PC-3 (cell line): Measurements from ENCODE around the gene TBC1D14. TPM values are rescaled to one million over a fixed set of nuclear protein-coding genes. Genes with fewer than 3 reads are reported as not detected.
A peak's percentile ranks its signal among the peaks of the same experiment; 100 is the strongest.

Experiments used
- ATAC-seq: fragments of 200-7000 bp; cut with Tn5 transposase; 2 replicates; pipeline ENCODE4 v1.9.1; 2020; ENCODE audit warnings: mild to moderate bottlenecking, moderate library complexity
- Bru-seq: library from RNA; stranded (reverse); fragments of 400-500 nt; gene quantifications from one replicate; lab custom pipeline; 2021; lab: Mats Ljungman, UMichigan
- BruChase-seq, 2 experiments: library from RNA; stranded (reverse); fragments of 400-500 nt; gene quantifications; one replicate each; lab custom pipeline; 2021; lab: Mats Ljungman, UMichigan
- BruUV-seq: library from RNA; stranded (reverse); fragments of 400-500 nt; replicated peaks from 2 replicates; lab custom pipeline; 2021; lab: Mats Ljungman, UMichigan
- CTCF ChIA-PET: fragments of 300-600 bp; sonication (Branson Sonifier 250); formaldehyde crosslinking; loops from one replicate; lab custom pipeline; 2022; ENCODE audit warnings: antibody characterized with exemption; lab: Charles Lee
- POLR2A ChIA-PET: fragments of 300-600 bp; sonication (Branson Sonifier 250); formaldehyde crosslinking; loops from one replicate; lab custom pipeline; 2022; ENCODE audit warnings: antibody characterized with exemption; ENCODE audit not compliant: unreplicated experiment; lab: Charles Lee
- DNase-seq: peaks from one replicate; pipeline ENCODE4 v3.0.0-alpha.2; 2015
- H2AFZ ChIP-seq: fragments of 300-600 bp; sonication (generic); 2 replicates; pipeline ENCODE4 v1.6.0; 2016; ENCODE audit warnings: antibody characterized with exemption, low read length
- H3F3A ChIP-seq: fragments of 300-600 bp; sonication (generic); one replicate; pipeline ENCODE4 v1.6.0; 2017; ENCODE audit warnings: antibody characterized with exemption, low read length, control low read depth, mild to moderate bottlenecking; ENCODE audit not compliant: unreplicated experiment
- H3K27ac ChIP-seq: fragments of 300-600 bp; sonication (generic); 2 replicates; pipeline ENCODE4 v1.5.1; 2016; ENCODE audit warnings: mild to moderate bottlenecking, low read length
- H3K27me3 ChIP-seq: fragments of 300-600 bp; sonication (generic); 2 replicates; pipeline ENCODE4 v1.6.1; 2016; ENCODE audit warnings: low read length, mixed read lengths
- H3K36me3 ChIP-seq: fragments of 300-600 bp; sonication (generic); 2 replicates; pipeline ENCODE4 v1.6.1; 2016; ENCODE audit warnings: low read depth, mixed run types, low read length, mixed read lengths
- H3K4me1 ChIP-seq: fragments of 300-600 bp; sonication (generic); 2 replicates; pipeline ENCODE4 v1.5.1; 2016; ENCODE audit warnings: low read length; ENCODE audit not compliant: insufficient read depth
- H3K4me2 ChIP-seq: fragments of 300-600 bp; sonication (generic); 2 replicates; pipeline ENCODE4 v1.6.0; 2016; ENCODE audit warnings: low read length
- H3K4me3 ChIP-seq: fragments of 300-600 bp; sonication (generic); 2 replicates; pipeline ENCODE4 v1.5.1; 2016; ENCODE audit warnings: mild to moderate bottlenecking, low read length, mixed read lengths
- H3K79me2 ChIP-seq: fragments of 300-600 bp; sonication (generic); 2 replicates; pipeline ENCODE4 v1.6.1; 2017; ENCODE audit warnings: low read length, mixed read lengths
- H3K9ac ChIP-seq: fragments of 300-600 bp; sonication (generic); 2 replicates; pipeline ENCODE4 v1.6.0; 2016; ENCODE audit warnings: mild to moderate bottlenecking, low read length
- H3K9me2 ChIP-seq: fragments of 300-600 bp; sonication (generic); replicated peaks from 2 replicates; pipeline ENCODE4 v1.6.1; 2016; ENCODE audit warnings: mixed run types, low read length, mixed read lengths
- H3K9me3 ChIP-seq: fragments of 300-600 bp; sonication (generic); 2 replicates; pipeline ENCODE4 v1.6.1; 2016; ENCODE audit warnings: low read length, mixed read lengths
- H4K20me1 ChIP-seq: fragments of 300-600 bp; sonication (generic); 2 replicates; pipeline ENCODE4 v1.6.1; 2016; ENCODE audit warnings: low read length, mixed read lengths
- EZH2 ChIP-seq: fragments of 300-600 bp; sonication (generic); IDR thresholded peaks from one replicate; pipeline ENCODE4 v1.6.1; 2017; ENCODE audit warnings: antibody characterized with exemption, mild to moderate bottlenecking, low read length; ENCODE audit not compliant: unreplicated experiment
- EZH2phosphoT487 ChIP-seq: fragments of 300-600 bp; sonication (generic); IDR thresholded peaks from 2 replicates; pipeline ENCODE4 v1.6.1; 2018; ENCODE audit warnings: mild to moderate bottlenecking, antibody characterized with exemption, low read length, borderline replicate concordance
- intact Hi-C: fragments of 100-400 bp; cut with micrococcal nuclease; formaldehyde crosslinking; loops from 2 replicates; pipeline ENCODE4 v1.9.0; 2023
- long read RNA-seq: library from polyadenylated mRNA; unstranded; transcript quantifications from one replicate; pipeline ENCODE4 v2.0.0, GENCODE V29; 2021; ENCODE audit not compliant: unreplicated experiment
- total RNA-seq: library from RNA; depleted of rRNA; stranded (reverse); fragments of >200 nt; gene quantifications from 2 replicates; pipeline ENCODE4 v1.2.3, GENCODE V29; 2014; rRNA removed
- TF ChIP-seq, protein P1 (sequence below): fragments of 300-600 bp; sonication (generic); conservative IDR thresholded peaks from 2 replicates; pipeline ENCODE4 v1.5.1; 2017; ENCODE audit warnings: antibody characterized with exemption, low read depth, mild to moderate bottlenecking, low read length

Gene TBC1D14, protein sequence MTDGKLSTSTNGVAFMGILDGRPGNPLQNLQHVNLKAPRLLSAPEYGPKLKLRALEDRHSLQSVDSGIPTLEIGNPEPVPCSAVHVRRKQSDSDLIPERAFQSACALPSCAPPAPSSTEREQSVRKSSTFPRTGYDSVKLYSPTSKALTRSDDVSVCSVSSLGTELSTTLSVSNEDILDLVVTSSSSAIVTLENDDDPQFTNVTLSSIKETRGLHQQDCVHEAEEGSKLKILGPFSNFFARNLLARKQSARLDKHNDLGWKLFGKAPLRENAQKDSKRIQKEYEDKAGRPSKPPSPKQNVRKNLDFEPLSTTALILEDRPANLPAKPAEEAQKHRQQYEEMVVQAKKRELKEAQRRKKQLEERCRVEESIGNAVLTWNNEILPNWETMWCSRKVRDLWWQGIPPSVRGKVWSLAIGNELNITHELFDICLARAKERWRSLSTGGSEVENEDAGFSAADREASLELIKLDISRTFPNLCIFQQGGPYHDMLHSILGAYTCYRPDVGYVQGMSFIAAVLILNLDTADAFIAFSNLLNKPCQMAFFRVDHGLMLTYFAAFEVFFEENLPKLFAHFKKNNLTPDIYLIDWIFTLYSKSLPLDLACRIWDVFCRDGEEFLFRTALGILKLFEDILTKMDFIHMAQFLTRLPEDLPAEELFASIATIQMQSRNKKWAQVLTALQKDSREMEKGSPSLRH
- 33.0 and 33.3 TPM in 2 replicates for total RNA-seq
- percentile 66 among the genes with signal in this experiment for Bru-seq, nascent RNA
- BruChase-seq, experiment 1, labeled RNA remaining after a 6-hour chase = percentile 76 among the genes with signal in this experiment
- percentile 66 among the genes with signal in this experiment for BruChase-seq, experiment 2, labeled RNA remaining after a 2-hour chase
- long read RNA-seq, full-length matches to known transcripts = 32 of 90 reads
- long read RNA-seq, partial matches to known transcripts = 43 of 90 reads
- long read RNA-seq, other reads (novel, unspliced or antisense) = 15 of 90 reads

DNA sequence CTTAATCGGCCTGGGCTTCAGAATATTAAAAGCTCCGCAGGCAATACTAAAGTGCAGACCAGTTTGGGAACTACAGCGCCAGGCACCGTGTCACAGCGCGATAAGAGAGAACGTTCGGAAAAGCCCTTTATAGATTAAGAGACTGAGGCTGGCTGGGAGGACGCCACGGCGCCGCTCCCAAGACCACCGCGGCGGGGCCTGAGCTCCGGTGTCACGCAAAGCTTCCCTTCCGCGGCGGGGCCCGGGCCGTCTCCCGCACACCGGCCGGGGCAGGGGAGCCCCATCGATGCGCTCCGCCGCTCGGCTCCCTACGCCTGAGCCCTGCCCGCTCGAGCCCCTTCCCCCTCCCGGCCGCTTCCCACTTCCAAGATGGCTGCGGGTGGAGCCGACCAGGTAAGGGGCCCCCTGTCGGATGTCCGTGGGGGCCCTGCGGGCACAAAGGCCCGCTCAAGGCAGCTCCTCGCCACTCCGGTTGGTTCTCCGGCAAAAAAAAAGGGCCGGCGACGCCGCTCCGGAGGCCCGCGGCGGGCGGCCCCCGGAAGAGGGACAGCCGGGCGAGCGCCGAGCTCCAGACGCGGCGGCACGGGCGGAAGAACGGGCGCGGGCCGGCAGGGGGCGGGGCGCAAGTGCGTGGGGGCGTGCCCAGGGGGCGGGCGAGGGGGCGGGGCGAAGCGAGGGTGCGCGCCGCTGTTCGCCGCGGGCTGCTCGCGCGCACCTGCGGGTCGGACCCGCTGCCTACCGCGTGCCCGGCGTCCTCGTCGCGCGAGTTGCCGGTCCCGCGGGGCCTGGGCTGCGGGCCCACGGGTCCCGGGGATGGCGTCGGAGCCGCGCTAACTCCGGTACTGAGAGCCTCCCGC, at the start of gene TBC1D14:
Gene TBC1D14 (plus strand): TSS at position 714 of the 857 bp plus-strand sequence. CDS start 13,564 bp downstream, outside the sequence.
- CTCF ChIA-PET = no interaction called here
- DNase-seq (peak; percentile 66), ATAC-seq (peak; percentile 85)
- Histone ChIP-seq H3K27me3 (no peaks in the 10 kb centered on the region), H4K20me1 (no peaks in the 10 kb centered on the region), H3K36me3 (no peaks in the 10 kb centered on the region), H2AFZ (peak within 1 kb of the TSS; percentile 72), H3K9ac (peak within 1 kb of the TSS; percentile 85), H3K9me3 (no peaks in the 10 kb centered on the region), H3K4me2 (peak within 1 kb of the TSS; percentile 100), H3K4me1 (peaks cover 8% of the 10 kb centered on the region), H3K27ac (peak within 1 kb of the TSS; percentile 77), H3K9me2 (no peaks in the 10 kb centered on the region), H3F3A (no peaks in the 10 kb centered on the region), H3K79me2 (peaks cover 18% of the 10 kb centered on the region), H3K4me3 (peak within 1 kb of the TSS; percentile 78)
- intact Hi-C loops = loop anchor here (5.0 kb wide), 2 partner anchors 78 to 163 kb away; no protein-coding TSS in a partner anchor
- no TSS peak for BruUV-seq
- POLR2A ChIA-PET = interaction anchor here (0.6 kb wide), 2 partner anchors 77 to 157 kb away, joined by 3 to 5 read pairs; no protein-coding TSS in a partner anchor
- TF ChIP-seq, protein P1, sequence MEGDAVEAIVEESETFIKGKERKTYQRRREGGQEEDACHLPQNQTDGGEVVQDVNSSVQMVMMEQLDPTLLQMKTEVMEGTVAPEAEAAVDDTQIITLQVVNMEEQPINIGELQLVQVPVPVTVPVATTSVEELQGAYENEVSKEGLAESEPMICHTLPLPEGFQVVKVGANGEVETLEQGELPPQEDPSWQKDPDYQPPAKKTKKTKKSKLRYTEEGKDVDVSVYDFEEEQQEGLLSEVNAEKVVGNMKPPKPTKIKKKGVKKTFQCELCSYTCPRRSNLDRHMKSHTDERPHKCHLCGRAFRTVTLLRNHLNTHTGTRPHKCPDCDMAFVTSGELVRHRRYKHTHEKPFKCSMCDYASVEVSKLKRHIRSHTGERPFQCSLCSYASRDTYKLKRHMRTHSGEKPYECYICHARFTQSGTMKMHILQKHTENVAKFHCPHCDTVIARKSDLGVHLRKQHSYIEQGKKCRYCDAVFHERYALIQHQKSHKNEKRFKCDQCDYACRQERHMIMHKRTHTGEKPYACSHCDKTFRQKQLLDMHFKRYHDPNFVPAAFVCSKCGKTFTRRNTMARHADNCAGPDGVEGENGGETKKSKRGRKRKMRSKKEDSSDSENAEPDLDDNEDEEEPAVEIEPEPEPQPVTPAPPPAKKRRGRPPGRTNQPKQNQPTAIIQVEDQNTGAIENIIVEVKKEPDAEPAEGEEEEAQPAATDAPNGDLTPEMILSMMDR = no peak

DNA sequence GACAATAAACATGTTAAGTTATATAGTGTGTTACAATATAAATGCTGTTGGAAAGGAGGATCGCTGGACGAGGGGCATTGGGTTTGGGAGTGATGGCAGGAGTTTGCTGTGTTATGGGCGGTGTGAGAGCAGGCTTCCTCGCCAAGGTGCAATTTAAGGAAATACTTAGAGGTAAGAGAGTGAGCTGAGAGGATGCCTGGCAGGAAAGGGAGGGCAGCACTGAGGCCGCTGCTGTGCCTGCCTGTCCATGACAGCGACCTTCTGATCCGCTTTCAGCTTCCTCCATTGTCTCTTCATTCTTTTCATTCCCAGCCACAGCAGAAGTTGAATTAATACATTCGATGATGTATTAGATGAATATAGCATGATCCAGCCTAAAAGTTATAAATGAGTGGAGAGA, 41.2 kb upstream of the TBC1D14 start:
- Histone ChIP-seq H3K36me3 (peaks cover 8% of the 10 kb centered on the region; the same call in 1 of the 2 replicates), H3K4me2 (no peak overlapping the region)
- no peak for ATAC-seq

More for the DNA sequence above, 41.2 kb upstream of the TBC1D14 start:
- CTCF ChIA-PET = no interaction called here
- BruUV-seq = no TSS peak
- TF ChIP-seq, protein P1 = no peak
- TF ChIP-seq EZH2 = no peak
- TF ChIP-seq EZH2phosphoT487 = no peak
- Histone ChIP-seq H3F3A (no peaks in the 10 kb centered on the region), H3K27ac (no peak overlapping the region), H3K9me3 (no peaks in the 10 kb centered on the region), H3K4me3 (no peak overlapping the region), H3K9ac (no peak overlapping the region), H4K20me1 (no peaks in the 10 kb centered on the region), H2AFZ (no peak overlapping the region), H3K27me3 (no peaks in the 10 kb centered on the region), H3K79me2 (no peaks in the 10 kb centered on the region), H3K9me2 (no peaks in the 10 kb centered on the region), H3K4me1 (no peaks in the 10 kb centered on the region)
- no peak for DNase-seq
- intact Hi-C loops = no loop called here
- POLR2A ChIA-PET = no interaction called here
